Urothelium cell line (cell line): Measurements from ENCODE around the gene SYNGR4.

Experiments used
- DNase-seq: peaks from one replicate; pipeline ENCODE4 v3.0.0; 2011; ENCODE audit warnings: low spot score, mixed read lengths
- FAIRE-seq: peaks from 2 replicates; lab custom pipeline; 2011; peaks lifted over from hg19 to GRCh38; lab: Jason Lieb, UNC

Gene SYNGR4

GRCh38 chr19:48395499-48395898 is 31.3 kb downstream of the SYNGR4 start:
- DNase-seq (no peak), FAIRE-seq (no peak)

- FAIRE-seq (no peak), DNase-seq (no peak)
Measured at GRCh38 chr19:48396016-48396823, 32.1 kb downstream of the SYNGR4 start.

- no peak for FAIRE-seq
- no peak for DNase-seq
Measured at GRCh38 chr19:48396824-48397176, 32.6 kb downstream of the SYNGR4 start.

GRCh38 chr19:48397263-48398101 is 33.3 kb downstream of the SYNGR4 start:
- FAIRE-seq (no peak), DNase-seq (no peak)

GRCh38 chr19:48398102-48398374 is 33.9 kb downstream of the SYNGR4 start:
- FAIRE-seq (no peak), DNase-seq (no peak)

GRCh38 chr19:48398375-48399235 is 34.4 kb downstream of the SYNGR4 start:
- FAIRE-seq: no peak

GRCh38 chr19:48400018-48400742 is 36.0 kb downstream of the SYNGR4 start:
- FAIRE-seq (peak; percentile 84), DNase-seq (peak; percentile 70)

More at GRCh38 chr19:48398375-48399235, 34.4 kb downstream of the SYNGR4 start:
- DNase-seq: no peak

GRCh38 chr19:48401287-48401686 is 37.1 kb downstream of the SYNGR4 start:
- no peak for DNase-seq
- FAIRE-seq: no peak

GRCh38 chr19:48403606-48404005 is 39.4 kb downstream of the SYNGR4 start:
- DNase-seq (peak; percentile 67), FAIRE-seq (no peak)

- DNase-seq (no peak), FAIRE-seq (no peak)
Measured at GRCh38 chr19:48405010-48405659, 41.0 kb downstream of the SYNGR4 start.

GRCh38 chr19:48405850-48406249 is 41.7 kb downstream of the SYNGR4 start:
- no peak for FAIRE-seq

GRCh38 chr19:48413879-48414587 is 49.9 kb downstream of the SYNGR4 start:
- DNase-seq (no peak), FAIRE-seq (no peak)

More at GRCh38 chr19:48405850-48406249, 41.7 kb downstream of the SYNGR4 start:
- DNase-seq: no peak

- DNase-seq: peak; percentile 61
Measured at GRCh38 chr19:48415395-48415794, 51.2 kb downstream of the SYNGR4 start.

GRCh38 chr19:48415806-48416221 is 51.6 kb downstream of the SYNGR4 start:
- no peak for FAIRE-seq
- DNase-seq: no peak

More at GRCh38 chr19:48415395-48415794, 51.2 kb downstream of the SYNGR4 start:
- no peak for FAIRE-seq

GRCh38 chr19:48417421-48417820 is 53.3 kb downstream of the SYNGR4 start:
- no peak for FAIRE-seq
- no peak for DNase-seq

- DNase-seq (no peak), FAIRE-seq (no peak)
Measured at GRCh38 chr19:48418317-48419064, 54.3 kb downstream of the SYNGR4 start.

- DNase-seq (peak; percentile 84), FAIRE-seq (peak; percentile 44)
Measured at GRCh38 chr19:48419158-48419920, 55.2 kb downstream of the SYNGR4 start.

- no peak for FAIRE-seq
Measured at GRCh38 chr19:48421548-48421947, 57.4 kb downstream of the SYNGR4 start.

More at GRCh38 chr19:48421548-48421947, 57.4 kb downstream of the SYNGR4 start:
- no peak for DNase-seq
